GM12878 (cell line): Measurements from ENCODE around the gene SHANK1. TPM values are rescaled to one million over a fixed set of nuclear protein-coding genes. Genes with fewer than 3 reads are reported as not detected.

Experiments used
- ATAC-seq: fragments of 200-7000 bp; cut with Tn5 transposase; 3 replicates; pipeline ENCODE4 v1.9.1; 2020; ENCODE audit warnings: mild to moderate bottlenecking, moderate library complexity
- BruUV-seq: library from RNA; stranded (reverse); fragments of 400-500 nt; replicated peaks from 2 replicates; lab custom pipeline; 2021; lab: Mats Ljungman, UMichigan
- CTCF ChIA-PET: fragments of 300-600 bp; sonication (Branson Sonifier 250); formaldehyde crosslinking; extraction: SDS; loops from one replicate; lab custom pipeline; 2021; ENCODE audit warnings: inconsistent platforms; lab: Yijun Ruan, JAX
- POLR2A ChIA-PET: fragments of 350-600 bp; formaldehyde crosslinking; extraction: SDS; loops from one replicate; lab custom pipeline; 2021; ENCODE audit warnings: inconsistent platforms; lab: Charles Lee
- RAD21 ChIA-PET: fragments of 300-600 bp; sonication (Branson Sonifier 250); formaldehyde crosslinking; loops from one replicate; lab custom pipeline; 2023; ENCODE audit warnings: antibody characterized with exemption; ENCODE audit not compliant: unreplicated experiment; lab: Charles Lee
- SMC1A ChIA-PET: fragments of 300-600 bp; sonication (Branson Sonifier 250); formaldehyde crosslinking; loops from one replicate; lab custom pipeline; 2023; ENCODE audit not compliant: unreplicated experiment, uncharacterized antibody; lab: Charles Lee
- DNase-seq: peaks from one replicate; pipeline ENCODE4 v3.0.0-alpha.2; 2011; ENCODE audit warnings: low read depth, low spot score
- FAIRE-seq: peaks from 3 replicates; lab custom pipeline; 2011; peaks lifted over from hg19 to GRCh38; lab: Jason Lieb, UNC
- H2AFZ ChIP-seq: 2 replicates; pipeline ENCODE4 v1.6.0; 2011; ENCODE audit warnings: low read depth, low read length, control low read depth; ENCODE audit not compliant: control insufficient read depth
- H3K27ac ChIP-seq: 2 replicates; pipeline ENCODE4 v1.5.1; 2011; ENCODE audit warnings: control low read depth; ENCODE audit not compliant: control insufficient read depth, insufficient read depth
- H3K27me3 ChIP-seq, 2 experiments: replicated peaks in 1 of 2; 2 replicates each; pipeline versions ENCODE4 v1.6.0 to v1.6.1; 2011; ENCODE audit warnings: low read length in 1 of 2; ENCODE audit not compliant: control insufficient read depth in 2 of 2, insufficient read depth in 2 of 2
- H3K36me3 ChIP-seq, 2 experiments: 2 replicates each; pipeline ENCODE4 v1.5.1; 2011; ENCODE audit warnings: low read length in 1 of 2; ENCODE audit not compliant: control insufficient read depth in 2 of 2, insufficient read depth in 2 of 2
- H3K4me1 ChIP-seq: 2 replicates; pipeline ENCODE4 v1.6.1; 2011; ENCODE audit warnings: mild to moderate bottlenecking, low read length, moderate library complexity, mixed read lengths; ENCODE audit not compliant: control insufficient read depth, insufficient read depth
- H3K4me2 ChIP-seq: 2 replicates; pipeline ENCODE4 v1.6.0; 2011; ENCODE audit warnings: control low read depth; ENCODE audit not compliant: control insufficient read depth, insufficient read depth
- H3K4me3 ChIP-seq: fragments of 200-600 bp; sonication (generic); 2 replicates; pipeline ENCODE4 v1.5.1; 2016
- H3K79me2 ChIP-seq: 2 replicates; pipeline ENCODE4 v1.6.0; 2011; ENCODE audit warnings: low read length; ENCODE audit not compliant: control insufficient read depth, insufficient read depth
- H3K9ac ChIP-seq: 2 replicates; pipeline ENCODE4 v1.8.0; 2011; ENCODE audit warnings: low read length, control low read depth, mixed read lengths; ENCODE audit not compliant: control insufficient read depth, insufficient read depth
- H3K9me3 ChIP-seq: replicated peaks from 3 replicates; pipeline ENCODE4 v1.5.1; 2011; ENCODE audit warnings: mild to moderate bottlenecking, low read length; ENCODE audit not compliant: control insufficient read depth, insufficient read depth
- H4K20me1 ChIP-seq: 2 replicates; pipeline ENCODE4 v1.6.0; 2011; ENCODE audit not compliant: control insufficient read depth, insufficient read depth
- GABPA ChIP-seq: IDR thresholded peaks from 2 replicates; pipeline ENCODE4 v1.6.1; 2014; ENCODE audit warnings: antibody characterized with exemption, low read depth, mild to moderate bottlenecking, inconsistent platforms
- IKZF2 ChIP-seq, 2 experiments: fragments of 450-650 bp; IDR thresholded peaks; 2 replicates each; pipeline ENCODE4 v1.6.1; 2017; ENCODE audit warnings: mild to moderate bottlenecking in 2 of 2, moderate library complexity in 2 of 2
- STAT1 ChIP-seq: fragments of 450-650 bp; conservative IDR thresholded peaks from 2 replicates; pipeline ENCODE4 v1.6.1; 2014; ENCODE audit warnings: antibody characterized with exemption, mild to moderate bottlenecking
- TBL1XR1 ChIP-seq: IDR thresholded peaks from 2 replicates; pipeline ENCODE4 v1.6.1; 2012; ENCODE audit warnings: low read depth, low read length, improper control_type of control experiment
- TCF3 ChIP-seq: IDR thresholded peaks from 2 replicates; pipeline ENCODE4 v1.6.1; 2012; ENCODE audit warnings: low read depth, mild to moderate bottlenecking, low read length, borderline replicate concordance; ENCODE audit not compliant: insufficient read depth
- ZNF592 ChIP-seq: fragments of 450-650 bp; IDR thresholded peaks from 2 replicates; pipeline ENCODE4 v1.6.1; 2017; ENCODE audit warnings: mild to moderate bottlenecking, moderate library complexity
- ZNF687 ChIP-seq: fragments of 450-650 bp; IDR thresholded peaks from 2 replicates; pipeline ENCODE4 v1.6.1; 2017; ENCODE audit warnings: mild to moderate bottlenecking, moderate library complexity
- ZSCAN29 ChIP-seq: fragments of 450-650 bp; IDR thresholded peaks from 2 replicates; pipeline ENCODE4 v1.6.1; 2017; ENCODE audit warnings: mild to moderate bottlenecking, moderate library complexity
- WGBS: methylation state at CpG from one replicate; pipeline ENCODE4 v1.1.6; 2016; ENCODE audit warnings: low lambda C conversion rate; ENCODE audit not compliant: insufficient replicate concordance, insufficient coverage; ENCODE audit errors: missing lambda C conversion rate; 5-methylcytosine and 5-hydroxymethylcytosine counted together
- in situ Hi-C: fragments of 300-500 bp; cut with MboI; formaldehyde crosslinking; loops from 9 replicates; pipeline ENCODE4 v1.14.3; 2018; ENCODE audit warnings: mixed read lengths
- intact Hi-C: fragments of 100-400 bp; cut with micrococcal nuclease; formaldehyde crosslinking; loops from one replicate; pipeline ENCODE4 v1.14.2; 2022; ENCODE audit not compliant: unreplicated experiment
- polyA plus RNA-seq, 11 experiments: library from polyadenylated mRNA; depleted of rRNA in 4 of 11; unstranded in 6 of 11; stranded (reverse) in 5 of 11; fragments of >200 nt; fragmentation: Nextera tagmentation in 4 of 11; fragmentation: Illumina TruSeq in 1 of 11; extraction: Ambion mirVana in 4 of 11; extraction: Trizol in 1 of 11; gene quantifications; 1 replicate in 1 of 11; 2 replicates in 10 of 11; pipeline versions ENCODE4 v1.2.1 to v1.2.3, GENCODE V29; 2011 to 2016; ENCODE audit warnings: inconsistent platforms in 2 of 11, missing spikeins in 2 of 11, low read depth in 1 of 11
- total RNA-seq, 4 experiments: library from RNA; depleted of rRNA in 3 of 4; stranded (reverse); fragments of >200 nt in 3 of 4; fragmentation: Illumina TruSeq in 1 of 4; extraction: Trizol in 1 of 4; gene quantifications; 2 replicates each; pipeline versions ENCODE4 v1.2.1 to v1.2.3, GENCODE V29; 2013 to 2021

Gene SHANK1
- total and polyA plus RNA-seq, 10 of the 15 experiments (the other 5 are each of a cell fraction or from before 2014, with no cell fraction given) = not detected

GRCh38 chr19:50745221-50745620 is 25.6 kb upstream of the SHANK1 start (continued):
- TF ChIP-seq ZNF687 (no peak), GABPA (no peak), ZSCAN29 (no peak), IKZF2 (IDR thresholded peaks at IDR 0.05) (no peak)

GRCh38 chr19:50743537-50743936 is 23.9 kb upstream of the SHANK1 start:
- no peaks in the 10 kb centered on the region for H3K36me3 ChIP-seq
- no peak overlapping the region for H3K4me3 ChIP-seq
- 57% methylated on average over 5 of the region's 6 CpGs for WGBS
- no peak overlapping the region for H3K9ac ChIP-seq
- H3K9me3 ChIP-seq = no peaks in the 10 kb centered on the region
- ATAC-seq (no peak), DNase-seq (no peak), FAIRE-seq (no peak)
- RAD21 ChIA-PET = no interaction called here
- intact Hi-C loops = no loop called here
- H3K27me3 ChIP-seq = no peaks in the 10 kb centered on the region
- H2AFZ ChIP-seq = no peak overlapping the region
- TF ChIP-seq TBL1XR1 = no peak
- no peak for TF ChIP-seq TCF3
- no peak for TF ChIP-seq ZNF592
- no peak for TF ChIP-seq STAT1
- H4K20me1 ChIP-seq = no peaks in the 10 kb centered on the region
- no TSS peak for BruUV-seq
- H3K79me2 ChIP-seq = no peaks in the 10 kb centered on the region
- CTCF ChIA-PET = no interaction called here
- no peak overlapping the region for H3K27ac ChIP-seq
- in situ Hi-C loops = no loop called here
- POLR2A ChIA-PET = no interaction called here
- SMC1A ChIA-PET = no interaction called here
- H3K4me1 ChIP-seq = no peaks in the 10 kb centered on the region
- no peak overlapping the region for H3K4me2 ChIP-seq
